ENCODE results near the gene CLSTN2.

Gene CLSTN2

GRCh38 chr3:139940622-139941021, 5.6 kb downstream of the CLSTN2 start:
- ChIA-PET POLR2A (no interaction called here), CTCF (interaction anchor here (0.7 to 1.2 kb wide), 2 partner anchors 110 to 447 kb away, joined by 3 read pairs; no protein-coding TSS in a partner anchor)
- Histone ChIP-seq H3K36me3 (ENCODE audit: control insufficient read depth in 2 of 2, insufficient read depth in 1 of 2, low read length in 2 of 2) (no peaks in the 10 kb centered on the region), H3K27ac (ENCODE audit: extremely low read depth, low read depth, low read length) (no peak overlapping the region), H3K4me3 (ENCODE audit: low read depth, low read length) (no peak overlapping the region), H3K9me3 (ENCODE audit: control insufficient read depth, insufficient read depth, low read depth, low read length) (no peaks in the 10 kb centered on the region), H3K4me1 (ENCODE audit: control insufficient read depth, insufficient read depth, low read length) (no peaks in the 10 kb centered on the region)
- TF ChIP-seq ZNF560 (tag by site-specific recombination; IDR thresholded peaks at IDR 0.05; ENCODE audit: borderline replicate concordance) (no peak), ZNF626 (tag by site-specific recombination; IDR thresholded peaks at IDR 0.05) (no peak), ZNF670 (tag by site-specific recombination; IDR thresholded peaks at IDR 0.05; ENCODE audit: low read depth) (no peak), ZNF223 (tag by site-specific recombination; IDR thresholded peaks at IDR 0.05) (no peak), SP2 (tag by site-specific recombination; IDR thresholded peaks at IDR 0.05) (no peak), GLIS2 (tag by site-specific recombination; IDR thresholded peaks at IDR 0.05) (no peak), ZNF488 (tag by site-specific recombination; IDR thresholded peaks at IDR 0.05) (no peak), PRDM6 (tag by site-specific recombination; IDR thresholded peaks at IDR 0.05) (no peak), ZXDB (tag by site-specific recombination; IDR thresholded peaks at IDR 0.05) (no peak), ZNF580 (tag by site-specific recombination; IDR thresholded peaks at IDR 0.05) (no peak), ZNF280D (tag by site-specific recombination; IDR thresholded peaks at IDR 0.05) (no peak), ZNF571 (tag by site-specific recombination; IDR thresholded peaks at IDR 0.05) (no peak), ZNF221 (tag by site-specific recombination; IDR thresholded peaks at IDR 0.05; ENCODE audit: borderline replicate concordance) (no peak), MEIS1 (CRISPR knock-in tag; IDR thresholded peaks at IDR 0.05; ENCODE audit: borderline replicate concordance) (no peak), ZNF398 (tag by site-specific recombination; IDR thresholded peaks at IDR 0.05) (no peak), WT1 (tag by site-specific recombination; IDR thresholded peaks at IDR 0.05) (no peak), PATZ1 (tag by site-specific recombination; IDR thresholded peaks at IDR 0.05) (no peak), ZNF843 (tag by site-specific recombination; IDR thresholded peaks at IDR 0.05) (no peak), ELK4 (IDR thresholded peaks at IDR 0.05; ENCODE audit: borderline replicate concordance, low read depth, low read length) (no peak), ZNF777 (tag by site-specific recombination; IDR thresholded peaks at IDR 0.05; ENCODE audit: borderline replicate concordance) (no peak)

Measured in HEK293 (cell line).